HG02852 (cell line): ENCODE data around the gene SEMA6A.
A peak's percentile ranks its signal among the peaks of the same experiment; 100 is the strongest.
"Not testable (repeated sequence)": the region's sequence is repeated elsewhere in the genome, so short reads cannot be mapped to it uniquely, and the experiment has no call there.

Source experiments
- ATAC-seq: cut with Tn5 transposase; IDR thresholded peaks from one replicate; pipeline ENCODE4 v1.9.1; 2021; ENCODE audit warnings: mild to moderate bottlenecking, moderate library complexity; ENCODE audit not compliant: unreplicated experiment

The SEMA6A gene

GRCh38 chr5:116550082-116550481 is 24.5 kb downstream of the SEMA6A start:
- no peak for ATAC-seq

GRCh38 chr5:116546743-116547124 is 27.9 kb downstream of the SEMA6A start:
- no peak for ATAC-seq

- ATAC-seq, result no peak
These were observed 28.4 kb downstream of the SEMA6A start for GRCh38 chr5:116546033-116546742.

GRCh38 chr5:116545465-116545864 is 29.2 kb downstream of the SEMA6A start:
- not testable (repeated sequence) for ATAC-seq

- no peak for ATAC-seq
These were observed 29.9 kb downstream of the SEMA6A start for GRCh38 chr5:116544531-116545241.

- no peak for ATAC-seq
These were observed 31.1 kb downstream of the SEMA6A start for GRCh38 chr5:116543501-116543900.

GRCh38 chr5:116542619-116543018 is 32.0 kb downstream of the SEMA6A start:
- ATAC-seq, result no peak

- no peak for ATAC-seq
These were observed 35.4 kb downstream of the SEMA6A start for GRCh38 chr5:116539222-116539621.

- ATAC-seq, result no peak
These were observed 38.1 kb downstream of the SEMA6A start for GRCh38 chr5:116536316-116537083.

- no peak for ATAC-seq
These were observed 39.5 kb downstream of the SEMA6A start for GRCh38 chr5:116534964-116535651.

GRCh38 chr5:116532762-116533525 is 41.7 kb downstream of the SEMA6A start:
- ATAC-seq, result peak; percentile 75

- no peak for ATAC-seq
These were observed 43.0 kb downstream of the SEMA6A start for GRCh38 chr5:116531635-116532034.

GRCh38 chr5:116531117-116531516 is 43.5 kb downstream of the SEMA6A start:
- ATAC-seq, result no peak

GRCh38 chr5:116530276-116530675 is 44.3 kb downstream of the SEMA6A start:
- ATAC-seq, result no peak

- ATAC-seq, result no peak
These were observed 45.0 kb downstream of the SEMA6A start for GRCh38 chr5:116529615-116530014.

GRCh38 chr5:116528519-116529234 is 45.9 kb downstream of the SEMA6A start:
- ATAC-seq, result no peak

GRCh38 chr5:116527582-116527981 is 47.0 kb downstream of the SEMA6A start:
- no peak for ATAC-seq

GRCh38 chr5:116525674-116526073 is 48.9 kb downstream of the SEMA6A start:
- no peak for ATAC-seq

GRCh38 chr5:116524966-116525365 is 49.7 kb downstream of the SEMA6A start:
- no peak for ATAC-seq
